Measurements from ENCODE around the gene CD72. TPM values are rescaled to one million over a fixed set of nuclear protein-coding genes. Genes with fewer than 3 reads are reported as not detected.
A peak's percentile ranks its signal among the peaks of the same experiment; 100 is the strongest.

The CD72 gene
- total RNA-seq (ENCODE audit: unreplicated experiment): 2.4 TPM
- long read RNA-seq, partial matches to known transcripts: 0 of 3 reads
- long read RNA-seq, other reads (novel, unspliced or antisense): 3 of 3 reads

- no peak for DNase-seq (ENCODE audit: low spot score)
- Mint-ChIP-seq H3K4me1 (ENCODE audit: unreplicated experiment) (peaks cover 15% of the 10 kb centered on the region), H3K27me3 (ENCODE audit: unreplicated experiment) (peaks cover 15% of the 10 kb centered on the region), H3K4me3 (ENCODE audit: unreplicated experiment) (peak within 1 kb of the TSS; percentile 80), H3K27ac (ENCODE audit: unreplicated experiment) (peak within 1 kb of the TSS; percentile 11), H3K36me3 (ENCODE audit: low read depth, unreplicated experiment) (no peaks in the 10 kb centered on the region), H3K9me3 (ENCODE audit: unreplicated experiment) (no peaks in the 10 kb centered on the region)
- TF ChIP-seq, protein P1, sequence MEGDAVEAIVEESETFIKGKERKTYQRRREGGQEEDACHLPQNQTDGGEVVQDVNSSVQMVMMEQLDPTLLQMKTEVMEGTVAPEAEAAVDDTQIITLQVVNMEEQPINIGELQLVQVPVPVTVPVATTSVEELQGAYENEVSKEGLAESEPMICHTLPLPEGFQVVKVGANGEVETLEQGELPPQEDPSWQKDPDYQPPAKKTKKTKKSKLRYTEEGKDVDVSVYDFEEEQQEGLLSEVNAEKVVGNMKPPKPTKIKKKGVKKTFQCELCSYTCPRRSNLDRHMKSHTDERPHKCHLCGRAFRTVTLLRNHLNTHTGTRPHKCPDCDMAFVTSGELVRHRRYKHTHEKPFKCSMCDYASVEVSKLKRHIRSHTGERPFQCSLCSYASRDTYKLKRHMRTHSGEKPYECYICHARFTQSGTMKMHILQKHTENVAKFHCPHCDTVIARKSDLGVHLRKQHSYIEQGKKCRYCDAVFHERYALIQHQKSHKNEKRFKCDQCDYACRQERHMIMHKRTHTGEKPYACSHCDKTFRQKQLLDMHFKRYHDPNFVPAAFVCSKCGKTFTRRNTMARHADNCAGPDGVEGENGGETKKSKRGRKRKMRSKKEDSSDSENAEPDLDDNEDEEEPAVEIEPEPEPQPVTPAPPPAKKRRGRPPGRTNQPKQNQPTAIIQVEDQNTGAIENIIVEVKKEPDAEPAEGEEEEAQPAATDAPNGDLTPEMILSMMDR (IDR thresholded peaks at IDR 0.05; ENCODE audit: unreplicated experiment): no peak
These were observed at the start of gene CD72 for GRCh38 chr9:35618325-35618727. Gene CD72, minus strand, starts transcription at chr9:35618413. Its CDS starts 110 bp downstream, at chr9:35618303.

DNA sequence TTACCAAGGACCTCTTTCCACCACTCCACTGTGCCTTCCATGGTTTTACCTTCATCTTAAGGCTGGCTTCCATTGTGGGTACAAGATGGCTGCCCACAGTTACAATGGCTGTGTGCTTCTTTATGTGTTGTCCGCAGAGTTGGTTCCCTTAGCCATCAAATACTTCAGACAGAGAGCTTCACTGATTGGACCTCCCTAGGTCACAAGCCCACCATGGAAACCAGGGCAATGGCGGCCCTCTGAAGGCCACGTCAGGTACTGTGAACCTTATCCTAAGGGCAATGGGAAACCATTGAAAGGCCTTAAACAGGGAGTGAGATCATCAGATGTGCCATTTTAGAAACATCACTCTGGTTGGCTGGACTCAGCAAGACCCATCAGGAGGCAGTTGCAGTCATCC is 49.7 kb upstream of the CD72 start:
- Mint-ChIP-seq H3K27me3 (ENCODE audit: unreplicated experiment) (peaks cover 18% of the 10 kb centered on the region), H3K4me3 (ENCODE audit: unreplicated experiment) (peak overlapping the region; percentile 0), H3K36me3 (ENCODE audit: low read depth, unreplicated experiment) (no peaks in the 10 kb centered on the region), H3K27ac (ENCODE audit: unreplicated experiment) (no peak overlapping the region), H3K4me1 (ENCODE audit: unreplicated experiment) (peaks cover 3% of the 10 kb centered on the region), H3K9me3 (ENCODE audit: unreplicated experiment) (no peaks in the 10 kb centered on the region)
- TF ChIP-seq, protein P1 (IDR thresholded peaks at IDR 0.05; ENCODE audit: unreplicated experiment): no peak
- no peak for DNase-seq (ENCODE audit: low spot score)

DNA sequence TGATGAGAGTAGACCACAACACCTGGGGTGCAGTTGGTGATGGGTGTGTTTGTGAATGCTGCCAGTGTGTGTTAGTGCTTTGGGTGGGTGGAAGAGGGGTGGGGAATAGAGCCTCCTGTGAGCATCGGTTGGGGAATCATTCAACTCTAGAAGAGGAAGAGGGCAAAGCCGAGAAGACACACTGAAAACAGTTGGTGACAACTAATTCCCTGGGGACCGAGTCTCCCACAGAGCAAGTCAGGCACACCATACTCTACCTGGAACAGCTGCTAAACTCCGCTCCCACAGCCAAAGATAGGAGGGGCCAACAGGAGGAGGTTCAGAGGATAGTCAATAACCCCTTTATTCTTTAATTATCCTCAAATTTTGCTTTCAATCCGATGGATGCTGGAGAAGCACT is 48.3 kb upstream of the CD72 start:
- Mint-ChIP-seq H3K4me1 (ENCODE audit: unreplicated experiment) (peaks cover 12% of the 10 kb centered on the region), H3K27ac (ENCODE audit: unreplicated experiment) (no peak overlapping the region), H3K4me3 (ENCODE audit: unreplicated experiment) (no peak overlapping the region), H3K36me3 (ENCODE audit: low read depth, unreplicated experiment) (peaks cover 4% of the 10 kb centered on the region), H3K27me3 (ENCODE audit: unreplicated experiment) (peaks cover 21% of the 10 kb centered on the region), H3K9me3 (ENCODE audit: unreplicated experiment) (no peaks in the 10 kb centered on the region)
- DNase-seq (ENCODE audit: low spot score): no peak
- TF ChIP-seq, protein P1 (IDR thresholded peaks at IDR 0.05; ENCODE audit: unreplicated experiment): no peak

- Mint-ChIP-seq H3K36me3 (ENCODE audit: low read depth, unreplicated experiment) (peaks cover 4% of the 10 kb centered on the region), H3K4me3 (ENCODE audit: unreplicated experiment) (no peak overlapping the region), H3K4me1 (ENCODE audit: unreplicated experiment) (peaks cover 12% of the 10 kb centered on the region), H3K9me3 (ENCODE audit: unreplicated experiment) (no peaks in the 10 kb centered on the region), H3K27me3 (ENCODE audit: unreplicated experiment) (peaks cover 21% of the 10 kb centered on the region), H3K27ac (ENCODE audit: unreplicated experiment) (no peak overlapping the region)
- no peak for DNase-seq (ENCODE audit: low spot score)
- TF ChIP-seq, protein P1 (IDR thresholded peaks at IDR 0.05; ENCODE audit: unreplicated experiment): no peak
These were observed 47.8 kb upstream of the CD72 start for GRCh38 chr9:35666045-35666444.

- no peak for DNase-seq (ENCODE audit: low spot score)
- H3K36me3 Mint-ChIP-seq (ENCODE audit: low read depth, unreplicated experiment): peaks cover 5% of the 10 kb centered on the region
- peaks cover 21% of the 10 kb centered on the region for H3K27me3 Mint-ChIP-seq (ENCODE audit: unreplicated experiment)
- H3K4me3 Mint-ChIP-seq (ENCODE audit: unreplicated experiment): peak overlapping the region; percentile 82
- H3K9me3 Mint-ChIP-seq (ENCODE audit: unreplicated experiment): no peaks in the 10 kb centered on the region
- TF ChIP-seq, protein P1 (IDR thresholded peaks at IDR 0.05; ENCODE audit: unreplicated experiment): no peak
- no peak overlapping the region for H3K27ac Mint-ChIP-seq (ENCODE audit: unreplicated experiment)
- peaks cover 13% of the 10 kb centered on the region for H3K4me1 Mint-ChIP-seq (ENCODE audit: unreplicated experiment)
These were observed 47.2 kb upstream of the CD72 start for GRCh38 chr9:35665471-35665818.

All from endothelial cell (in vitro differentiated cells).